ENCODE data around the gene EIF4B. TPM values are rescaled to one million over a fixed set of nuclear protein-coding genes. Genes with fewer than 3 reads are reported as not detected.

Gene EIF4B
- total RNA-seq, 1 experiment from 2014 or later = 713 TPM

- H3T11ph ChIP-seq (ENCODE audit: low read length) = no peak overlapping the region
- Mint-ChIP-seq H3K9me3 (no peaks in the 10 kb centered on the region), H3K4me3 (peak overlapping the region in 1 of 2 experiments; percentile 36; a peak in 1 of 5 replicates), H3K4me1 (peaks cover 46% of the 10 kb centered on the region in 2 experiments), H3K27ac (no peak overlapping the region), H3K27me3 (ENCODE audit: low read depth) (peaks cover 10% of the 10 kb centered on the region), H3K36me3 (ENCODE audit: insufficient read depth in 1 of 3, low read depth in 3 of 3) (peaks cover 14 to 24% (median 22%) of the 10 kb centered on the region in 3 experiments)
- no peak overlapping the region for H2BK15ac ChIP-seq (ENCODE audit: low read depth, low read length)
- no peak overlapping the region for H3K9ac ChIP-seq (ENCODE audit: extremely low read depth, insufficient read length, low read length)
- H4K5ac ChIP-seq (ENCODE audit: insufficient read length, low read depth, low read length) = no peak overlapping the region
- H3K23ac ChIP-seq (ENCODE audit: insufficient read length, low read depth, low read length) = no peak overlapping the region
- no peak overlapping the region for H3K27ac ChIP-seq (ENCODE audit: insufficient read length, low read depth, low read length)
- no peak overlapping the region for H2BK20ac ChIP-seq (ENCODE audit: low read depth, low read length, poor library complexity, severe bottlenecking)
- H3K9me3 ChIP-seq (ENCODE audit: control insufficient read depth, low read depth, low read length) = no peaks in the 10 kb centered on the region
- no peak overlapping the region for H2BK120ac ChIP-seq (ENCODE audit: low read depth, low read length, poor library complexity, severe bottlenecking)
- no peaks in the 10 kb centered on the region for H4K20me1 ChIP-seq (ENCODE audit: control insufficient read depth, insufficient read depth, insufficient read length)
- H2AFZ ChIP-seq (ENCODE audit: low read length) = no peak overlapping the region
- H4K8ac ChIP-seq (replicated peaks; ENCODE audit: insufficient read length, low read depth, low read length) = no peak overlapping the region
- H2BK12ac ChIP-seq (ENCODE audit: insufficient read length, low read depth, low read length) = no peak overlapping the region
- WGBS (ENCODE audit: extremely low coverage, insufficient read length, low lambda C conversion rate) = no CpG with 5 or more reads among the region's 12 CpGs
- no peak overlapping the region for H3K14ac ChIP-seq (ENCODE audit: insufficient read depth, low read length)
- H3K4me1 ChIP-seq (ENCODE audit: insufficient read depth, low read length) = peaks cover 3% of the 10 kb centered on the region; the same call in 1 of the 2 replicates
- no peaks in the 10 kb centered on the region for H3K79me2 ChIP-seq (ENCODE audit: insufficient read depth, low read length)
- no peaks in the 10 kb centered on the region for H3K23me2 ChIP-seq (ENCODE audit: insufficient read length, low read depth, low read length, poor library complexity, severe bottlenecking)
- H3K4me2 ChIP-seq (ENCODE audit: insufficient read depth, insufficient read length, low read length) = no peak overlapping the region
- no peak overlapping the region for H2AK5ac ChIP-seq (ENCODE audit: insufficient read length, low read length)
- H4K91ac ChIP-seq (ENCODE audit: insufficient read length, low read depth, low read length) = no peak overlapping the region
- TF ChIP-seq CTCF (conservative IDR thresholded peaks at IDR 0.05) = no peak
- H3K27me3 ChIP-seq (ENCODE audit: insufficient read depth, low read length) = no peaks in the 10 kb centered on the region
- H2BK5ac ChIP-seq (ENCODE audit: insufficient read length, low read length) = no peak overlapping the region
- H3K4ac ChIP-seq (ENCODE audit: low read depth, low read length) = no peak overlapping the region
- DNase-seq = peak; percentile 29
- H3K79me1 ChIP-seq (ENCODE audit: insufficient read depth, low read depth, low read length, poor library complexity, severe bottlenecking) = no peaks in the 10 kb centered on the region
- no peak overlapping the region for H3K56ac ChIP-seq (ENCODE audit: insufficient read length, low read depth, low read length)
- H3K18ac ChIP-seq (ENCODE audit: insufficient read length, low read depth, low read length) = no peak overlapping the region
These were observed 63.6 kb downstream of the EIF4B start for GRCh38 chr12:53069621-53070410.
